ENCODE data around the gene CAMK2N1. TPM values are rescaled to one million over a fixed set of nuclear protein-coding genes. Genes with fewer than 3 reads are reported as not detected.

Gene CAMK2N1
- total and polyA plus RNA-seq, 8 donors, result 3.4 to 40.7 (median 6.6) TPM

GRCh38 chr1:20493839-20494608, 8.0 kb upstream of the CAMK2N1 start:
- peak; percentile 93 to 99 (median 95) for TF ChIP-seq CTCF (IDR thresholded peaks at IDR 0.05)
- peak; percentile 77 for FAIRE-seq
- WGBS, 2 donors, result 3 to 4% methylated on average over 16 of the region's 16 CpGs
- H3K9me3 ChIP-seq, result no peaks in the 10 kb centered on the region
- H3K27ac ChIP-seq, result no peak overlapping the region
- DNase-seq, result peak; percentile 63 to 96 (median 84)
- intact Hi-C loops (cut with DNase I), result loop anchor here in 2 of 3 donors (5.0 to 10.0 kb wide), 2 partner anchors 282 to 569 kb away; partner anchors contain the start of gene PLA2G2E (in 1 of the 2)
- ATAC-seq, result peak; percentile 76 to 96 (median 92)
- H3K4me1 ChIP-seq, result no peaks in the 10 kb centered on the region
- H3K4me3 ChIP-seq, result no peak overlapping the region
- H3K27me3 ChIP-seq, result no peaks in the 10 kb centered on the region
- H3K36me3 ChIP-seq, result peaks cover 0 to 9% (median 3%) of the 10 kb centered on the region in 3 donors

DNA sequence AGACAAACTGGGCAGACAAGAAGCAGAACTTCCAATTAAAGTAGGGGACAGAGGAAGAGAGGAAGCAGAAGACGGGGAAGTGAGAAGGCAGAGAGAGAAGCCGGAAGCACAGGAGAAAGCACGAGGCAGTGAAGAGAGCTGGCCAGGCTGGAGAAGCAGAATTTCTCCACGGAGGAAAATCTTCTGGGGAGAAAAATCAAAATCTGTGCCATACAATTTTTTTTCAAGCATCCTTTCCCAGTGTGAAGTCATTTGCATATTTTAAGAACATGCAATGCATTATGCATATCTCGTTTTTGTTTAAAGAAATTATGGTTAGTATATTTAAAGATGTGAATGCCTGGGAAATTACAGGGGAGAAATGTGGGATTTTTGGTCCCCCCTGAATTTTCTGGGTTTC, 7.3 kb upstream of the CAMK2N1 start:
- no peaks in the 10 kb centered on the region for H3K9me3 ChIP-seq
- ATAC-seq (no peak), DNase-seq (no peak), FAIRE-seq (no peak)
- H3K4me3 ChIP-seq, result no peak overlapping the region
- intact Hi-C loops (cut with DNase I), result loop anchor here in 2 of 3 donors (5.0 to 10.0 kb wide), 2 partner anchors 281 to 569 kb away; partner anchors contain the start of gene PLA2G2E (in 1 of the 2)
- 41 to 47% methylated on average over 5 of the region's 5 CpGs for whole genome bisulfite sequencing, 2 donors
- H3K36me3 ChIP-seq, result peaks cover 0 to 1% (median 0%) of the 10 kb centered on the region in 3 donors
- no peak for TF ChIP-seq CTCF (IDR thresholded peaks at IDR 0.05)
- H3K27ac ChIP-seq, result no peak overlapping the region
- no peaks in the 10 kb centered on the region for H3K27me3 ChIP-seq
- no peaks in the 10 kb centered on the region for H3K4me1 ChIP-seq

- FAIRE-seq, result no peak
These were observed 6.7 kb upstream of the CAMK2N1 start for GRCh38 chr1:20492751-20493150.

DNA sequence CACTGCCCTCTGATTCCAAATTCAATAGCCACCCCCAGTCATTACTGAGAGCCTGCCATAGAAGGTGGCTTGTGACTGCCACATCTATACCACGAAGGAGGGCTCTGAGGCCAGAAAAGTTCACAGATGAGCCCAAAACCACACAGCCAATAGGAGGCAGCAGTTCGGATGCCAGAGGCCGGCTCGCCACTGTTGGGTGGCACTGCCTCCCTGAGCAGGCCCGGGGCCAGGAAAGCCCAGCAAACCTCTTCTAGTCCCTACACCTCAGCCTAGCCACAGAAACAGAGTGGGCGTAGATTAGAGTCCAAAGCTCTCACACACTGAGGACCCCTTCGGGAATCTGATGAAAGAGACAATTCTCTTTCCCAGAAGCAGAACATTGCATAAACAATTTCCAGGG, 5.9 kb upstream of the CAMK2N1 start:
- WGBS, 2 donors, result 50 to 62% methylated on average over 7 of the region's 7 CpGs
- DNase-seq (no peak), FAIRE-seq (no peak), ATAC-seq (no peak)
- Histone ChIP-seq H3K27me3 (peaks cover 0 to 3% (median under 1%) of the 10 kb centered on the region in 4 donors), H3K36me3 (no peaks in the 10 kb centered on the region), H3K27ac (no peak overlapping the region), H3K4me1 (peaks cover 0 to 2% (median 0%) of the 10 kb centered on the region in 3 donors), H3K4me3 (no peak overlapping the region), H3K9me3 (no peaks in the 10 kb centered on the region)
- intact Hi-C loops (cut with DNase I), result loop anchor here in 2 of 3 donors (5.0 to 10.0 kb wide), 2 partner anchors 280 to 567 kb away; partner anchors contain the start of gene PLA2G2E (in 1 of the 2)
- no peak for TF ChIP-seq CTCF (IDR thresholded peaks at IDR 0.05)

More at GRCh38 chr1:20492751-20493150, 6.7 kb upstream of the CAMK2N1 start:
- no peaks in the 10 kb centered on the region for H3K9me3 ChIP-seq
- intact Hi-C loops (cut with DNase I), result loop anchor here in 2 of 3 donors (5.0 to 10.0 kb wide), 2 partner anchors 280 to 568 kb away; partner anchors contain the start of gene PLA2G2E (in 1 of the 2)
- DNase-seq (no peak), ATAC-seq (no peak)
- H3K4me1 ChIP-seq, result no peaks in the 10 kb centered on the region
- H3K4me3 ChIP-seq, result no peak overlapping the region
- TF ChIP-seq CTCF (IDR thresholded peaks at IDR 0.05), result no peak
- no peaks in the 10 kb centered on the region for H3K36me3 ChIP-seq
- WGBS, 2 donors, result 52 to 63% methylated on average over 7 of the region's 7 CpGs
- H3K27me3 ChIP-seq, result no peaks in the 10 kb centered on the region
- H3K27ac ChIP-seq, result no peak overlapping the region

Data from pancreas (tissue), 10 donors.